HG03139 (cell line): Measurements from ENCODE around the gene RBM33.
"Not testable (repeated sequence)": the region's sequence is repeated elsewhere in the genome, so short reads cannot be mapped to it uniquely, and the experiment has no call there.

Source experiments
- ATAC-seq: cut with Tn5 transposase; IDR thresholded peaks from one replicate; pipeline ENCODE4 v1.9.1; 2021; ENCODE audit not compliant: unreplicated experiment

RBM33 gene

GRCh38 chr7:155815332-155816191 lies 171.1 kb downstream of the RBM33 start:
- peak; percentile 74 for ATAC-seq

- ATAC-seq, result no peak
Observed at GRCh38 chr7:155816192-155816508, 171.7 kb downstream of the RBM33 start.

- no peak for ATAC-seq
Observed at GRCh38 chr7:155816996-155817395, 172.5 kb downstream of the RBM33 start.

- not testable (repeated sequence) for ATAC-seq
Observed at GRCh38 chr7:155817515-155817914, 173.1 kb downstream of the RBM33 start.

- no peak for ATAC-seq
Observed at GRCh38 chr7:155818154-155818819, 173.8 kb downstream of the RBM33 start.

- no peak for ATAC-seq
Observed at GRCh38 chr7:155818820-155819168, 174.3 kb downstream of the RBM33 start.

GRCh38 chr7:155819186-155819585 lies 174.7 kb downstream of the RBM33 start:
- ATAC-seq, result no peak

GRCh38 chr7:155820246-155820645 lies 175.8 kb downstream of the RBM33 start:
- no peak for ATAC-seq

GRCh38 chr7:155820788-155821187 lies 176.3 kb downstream of the RBM33 start:
- ATAC-seq, result no peak

- no peak for ATAC-seq
Observed at GRCh38 chr7:155821851-155822250, 177.4 kb downstream of the RBM33 start.

- ATAC-seq, result no peak
Observed at GRCh38 chr7:155824227-155824886, 179.9 kb downstream of the RBM33 start.

- no peak for ATAC-seq
Observed at GRCh38 chr7:155825336-155825735, 180.9 kb downstream of the RBM33 start.

GRCh38 chr7:155829796-155830470 lies 185.5 kb downstream of the RBM33 start:
- no peak for ATAC-seq
